Retinal pigment epithelial cell (primary cell): Measurements from ENCODE around the gene CARD19.

ENCODE experiments used
- DNase-seq: peaks from one replicate; pipeline ENCODE4 v3.0.0-alpha.2; 2010; ENCODE audit warnings: low read depth
- H3K4me3 ChIP-seq: 2 replicates; pipeline ENCODE4 v1.5.1; 2011; ENCODE audit warnings: mild to moderate bottlenecking, low read length, control low read depth, moderate library complexity
- TF ChIP-seq, protein P1 (sequence below): conservative IDR thresholded peaks from 2 replicates; pipeline ENCODE4 v1.5.1; 2011; ENCODE audit warnings: low read depth, low read length, control low read depth, inconsistent platforms

CARD19 gene

DNA sequence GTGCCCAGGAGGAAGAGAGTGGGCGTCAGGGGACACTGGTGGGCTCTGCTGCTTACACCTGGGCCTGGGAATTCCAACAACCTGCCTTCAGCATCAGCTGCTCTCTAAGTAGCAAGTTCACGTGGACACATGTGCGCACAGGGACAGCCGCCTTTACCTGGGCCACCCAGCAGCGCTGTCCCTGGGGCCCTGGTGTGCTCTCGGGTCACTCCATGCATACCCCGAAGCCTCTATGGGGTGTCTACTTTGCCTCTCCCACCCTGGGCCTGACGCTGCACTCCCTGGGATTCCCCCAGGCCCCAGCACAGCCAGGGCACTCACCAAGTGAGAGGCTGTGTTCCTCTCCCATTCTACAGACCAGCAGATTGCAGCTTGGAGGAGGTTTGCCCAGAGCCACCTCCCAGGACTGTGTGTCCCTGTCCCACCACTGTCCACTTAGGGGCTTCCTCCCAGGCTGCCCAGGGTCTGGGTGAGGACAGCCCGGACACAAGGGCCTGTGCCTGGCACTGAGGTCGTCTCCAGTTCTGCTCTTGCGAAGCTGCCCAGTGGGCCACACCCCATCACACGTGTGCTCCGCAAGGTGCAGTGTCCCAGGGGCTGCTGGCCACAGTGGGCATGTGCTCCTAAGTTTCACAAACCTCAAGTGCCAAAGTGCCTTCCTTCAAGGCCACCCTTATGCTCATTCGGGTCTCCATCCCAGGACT lies 32.1 kb downstream of the CARD19 start:
- TF ChIP-seq, protein P1, sequence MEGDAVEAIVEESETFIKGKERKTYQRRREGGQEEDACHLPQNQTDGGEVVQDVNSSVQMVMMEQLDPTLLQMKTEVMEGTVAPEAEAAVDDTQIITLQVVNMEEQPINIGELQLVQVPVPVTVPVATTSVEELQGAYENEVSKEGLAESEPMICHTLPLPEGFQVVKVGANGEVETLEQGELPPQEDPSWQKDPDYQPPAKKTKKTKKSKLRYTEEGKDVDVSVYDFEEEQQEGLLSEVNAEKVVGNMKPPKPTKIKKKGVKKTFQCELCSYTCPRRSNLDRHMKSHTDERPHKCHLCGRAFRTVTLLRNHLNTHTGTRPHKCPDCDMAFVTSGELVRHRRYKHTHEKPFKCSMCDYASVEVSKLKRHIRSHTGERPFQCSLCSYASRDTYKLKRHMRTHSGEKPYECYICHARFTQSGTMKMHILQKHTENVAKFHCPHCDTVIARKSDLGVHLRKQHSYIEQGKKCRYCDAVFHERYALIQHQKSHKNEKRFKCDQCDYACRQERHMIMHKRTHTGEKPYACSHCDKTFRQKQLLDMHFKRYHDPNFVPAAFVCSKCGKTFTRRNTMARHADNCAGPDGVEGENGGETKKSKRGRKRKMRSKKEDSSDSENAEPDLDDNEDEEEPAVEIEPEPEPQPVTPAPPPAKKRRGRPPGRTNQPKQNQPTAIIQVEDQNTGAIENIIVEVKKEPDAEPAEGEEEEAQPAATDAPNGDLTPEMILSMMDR, result no peak
- no peak for DNase-seq
- no peak overlapping the region for H3K4me3 ChIP-seq

DNA sequence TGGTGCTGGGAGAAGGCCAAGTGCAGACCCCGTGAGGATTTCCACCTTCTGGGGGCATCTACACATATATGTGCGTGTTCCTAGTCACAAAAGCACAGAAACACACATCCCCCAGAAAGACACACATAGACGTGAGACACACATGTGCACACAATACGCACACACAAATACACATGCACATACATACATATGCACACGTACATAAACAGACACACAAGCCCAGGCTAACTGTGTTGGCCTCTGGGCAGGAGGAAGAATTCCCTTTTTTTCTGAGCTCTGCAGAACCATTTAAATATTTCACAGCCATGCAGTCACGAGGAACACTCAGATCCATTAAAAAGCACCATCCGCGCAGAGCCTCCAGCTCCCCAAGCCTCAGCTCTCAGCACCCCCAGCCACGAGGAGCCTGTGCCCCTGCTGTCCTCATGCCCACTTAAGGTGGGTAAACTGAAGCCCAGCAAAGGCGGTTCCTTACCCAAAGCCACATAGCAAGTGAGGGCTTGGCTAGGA lies 32.8 kb downstream of the CARD19 start:
- no peak overlapping the region for H3K4me3 ChIP-seq
- TF ChIP-seq, protein P1, result no peak
- DNase-seq, result no peak

DNA sequence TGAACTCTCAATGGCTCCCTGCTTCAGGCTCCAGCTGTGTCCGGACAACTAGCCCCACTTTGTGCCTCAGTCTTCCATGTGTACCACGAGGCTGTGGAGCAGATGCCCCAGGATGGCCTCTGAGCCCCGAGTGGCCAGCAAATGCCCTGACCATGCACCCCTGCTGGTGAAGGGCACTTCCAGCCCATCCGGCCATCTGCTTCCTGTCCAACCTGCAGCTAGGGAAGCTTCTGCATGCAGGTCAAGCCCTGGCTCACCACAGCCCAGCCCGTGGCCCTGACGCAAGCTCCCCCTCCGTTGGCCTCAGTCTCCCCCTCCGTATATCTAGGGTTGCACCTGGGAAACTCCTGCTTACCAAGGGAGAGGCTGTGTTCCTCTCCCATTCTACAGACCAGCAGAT lies 33.3 kb downstream of the CARD19 start:
- H3K4me3 ChIP-seq, result no peak overlapping the region
- DNase-seq, result no peak

GRCh38 chr9:93129691-93130500 lies 33.9 kb downstream of the CARD19 start:
- TF ChIP-seq, protein P1, result no peak
- H3K4me3 ChIP-seq, result no peak overlapping the region
- no peak for DNase-seq

More for the DNA sequence above, 33.3 kb downstream of the CARD19 start:
- TF ChIP-seq, protein P1, result no peak

- DNase-seq, result no peak
- H3K4me3 ChIP-seq, result no peak overlapping the region
- TF ChIP-seq, protein P1, result no peak
These were observed 35.0 kb downstream of the CARD19 start for GRCh38 chr9:93130861-93131481.

DNA sequence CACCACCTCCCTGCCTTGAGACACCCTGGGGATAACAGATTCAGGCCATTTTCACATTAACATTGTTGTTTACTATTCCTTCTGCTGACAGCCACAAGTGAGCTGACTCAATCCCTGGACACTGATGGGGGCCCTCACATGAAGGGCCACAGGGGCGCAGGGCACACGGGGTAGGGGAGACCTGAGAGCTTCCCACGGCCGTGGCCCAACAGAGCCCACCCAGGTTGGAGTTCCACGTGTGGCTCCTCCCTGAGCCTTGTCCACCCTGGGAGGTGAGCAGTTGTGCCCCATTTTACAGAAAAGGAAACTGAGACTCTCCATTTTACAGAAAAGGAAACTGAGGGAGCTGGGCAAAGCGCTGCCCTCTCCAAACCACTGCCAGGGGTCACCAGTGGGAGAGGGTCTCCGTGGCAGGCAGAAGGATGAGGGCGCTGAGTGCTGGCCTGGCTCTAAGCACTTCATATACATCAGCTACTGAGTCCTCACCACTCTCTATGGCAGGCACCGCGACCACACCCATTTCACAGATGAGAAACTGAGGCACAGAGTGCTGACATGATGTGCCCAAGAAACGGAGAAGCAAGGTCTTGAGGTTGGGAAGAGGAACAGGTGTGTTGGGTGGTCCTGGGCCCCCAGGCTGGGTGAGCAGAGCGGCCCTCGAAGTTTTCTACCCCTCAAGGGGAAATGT lies 35.7 kb downstream of the CARD19 start:
- no peak overlapping the region for H3K4me3 ChIP-seq
- TF ChIP-seq, protein P1, result no peak
- no peak for DNase-seq
